NCI-H187 (cell line): Measurements from ENCODE around the gene TSHB.
"Not testable (repeated sequence)": the region's sequence is repeated elsewhere in the genome, so short reads cannot be mapped to it uniquely, and the experiment has no call there.

ENCODE experiments used
- DNase-seq, 2 experiments: peaks; one replicate each; lab custom pipeline; 2025; lab: John Stamatoyannopoulos, UW

The TSHB gene

DNA sequence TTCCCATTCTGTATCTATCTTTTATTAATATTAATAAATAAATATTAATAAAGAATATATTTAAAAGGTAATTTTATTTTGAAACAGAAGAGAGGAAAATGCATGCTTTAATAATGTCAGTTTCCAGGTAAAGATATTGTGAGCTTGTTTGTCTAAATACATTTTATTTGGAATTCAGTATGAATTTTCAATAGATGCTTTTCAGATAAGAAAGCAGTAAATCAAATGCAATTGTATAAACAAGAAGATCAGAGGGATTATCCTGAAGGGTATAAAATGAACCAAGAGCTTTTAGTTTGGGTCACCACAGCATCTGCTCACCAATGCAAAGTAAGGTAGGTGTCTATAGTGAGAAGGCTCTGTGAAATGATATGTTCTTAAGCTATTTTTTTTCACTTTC is at the start of gene TSHB:
Gene TSHB, plus strand, starts transcription at position 301 of the 400 bp plus-strand sequence. CDS start 3,537 bp downstream, outside the sequence.
- no peak for DNase-seq

GRCh38 chr1:114982251-114982650 is 47.4 kb upstream of the TSHB start:
- no peak for DNase-seq

GRCh38 chr1:114986286-114986685 is 43.3 kb upstream of the TSHB start:
- no peak for DNase-seq

DNA sequence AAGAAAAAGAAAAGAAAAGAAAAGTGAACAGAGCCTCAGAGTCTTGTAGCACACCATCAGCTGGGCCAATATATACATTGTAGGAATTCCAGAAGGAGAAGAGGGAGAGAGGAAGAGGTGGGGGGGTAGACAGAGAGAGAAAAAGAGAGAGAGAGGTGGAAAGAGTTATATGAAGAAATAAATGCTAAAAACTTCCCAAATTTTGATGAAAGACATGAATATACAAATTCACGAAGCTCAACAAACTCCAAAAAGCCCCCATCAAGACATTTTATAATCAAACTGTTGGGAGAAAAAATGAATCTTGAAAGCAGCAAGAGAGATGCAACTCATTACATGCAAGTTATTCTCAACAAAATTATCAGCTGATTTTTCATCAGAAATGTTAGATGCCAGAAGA is 41.5 kb upstream of the TSHB start:
- no peak for DNase-seq

DNA sequence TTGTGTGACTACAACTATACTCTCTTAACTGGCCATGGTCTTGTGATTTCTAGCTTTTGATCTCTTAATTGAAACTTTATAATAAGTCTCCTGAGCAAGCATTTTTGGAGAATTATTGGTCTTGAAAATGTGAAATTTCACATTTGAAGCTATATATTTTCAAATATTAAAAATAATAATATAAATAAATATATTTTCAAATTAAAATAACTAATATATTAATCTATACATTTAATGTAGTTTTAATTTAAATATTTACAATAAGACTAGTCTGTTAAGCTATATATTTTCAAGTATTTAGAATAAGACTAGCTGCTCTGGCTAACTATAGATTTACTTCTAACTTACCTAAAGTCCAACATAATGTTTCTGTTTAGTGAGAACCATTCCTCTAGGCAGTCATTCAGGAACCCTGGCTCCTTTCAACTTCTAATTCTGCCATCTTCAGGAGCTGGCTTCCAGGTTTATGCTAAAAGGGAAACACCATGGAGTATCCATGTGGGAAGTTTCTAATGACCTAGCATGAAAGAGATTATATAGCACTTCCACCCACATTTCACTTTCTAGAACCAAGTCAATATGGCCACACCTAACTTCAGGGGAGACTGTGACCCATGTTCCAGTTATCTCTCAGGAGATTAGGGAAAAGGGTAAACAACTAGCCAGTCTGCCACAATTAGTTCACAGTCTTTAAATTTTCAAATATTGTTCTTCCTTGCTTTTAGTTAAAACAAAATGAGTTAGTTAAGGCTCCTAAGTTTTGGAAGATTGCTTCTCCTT is 31.9 kb upstream of the TSHB start:
- DNase-seq = no peak

DNA sequence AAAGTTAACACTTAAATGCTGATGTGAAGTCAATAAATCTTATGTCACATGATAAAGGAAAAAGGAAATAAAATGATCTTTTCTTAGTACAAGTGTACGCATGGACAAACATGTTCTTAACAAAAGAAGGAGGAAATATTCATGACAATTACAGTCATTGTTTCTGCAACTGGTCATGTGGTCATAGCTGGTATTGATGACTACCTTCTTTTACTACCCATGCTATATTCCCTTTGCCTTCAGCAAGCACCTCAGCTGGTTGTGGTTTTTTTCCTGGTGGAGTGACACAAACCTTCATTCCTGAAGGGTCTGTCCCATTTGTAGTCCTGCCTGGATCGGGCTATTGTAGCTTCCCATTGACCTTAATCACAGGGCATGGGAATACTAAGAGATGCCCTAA is 23.4 kb upstream of the TSHB start:
- no peak for DNase-seq

GRCh38 chr1:115012006-115012405 is 17.6 kb upstream of the TSHB start:
- DNase-seq = no peak

- no peak for DNase-seq
These were observed 17.2 kb upstream of the TSHB start for GRCh38 chr1:115012434-115012833.

DNA sequence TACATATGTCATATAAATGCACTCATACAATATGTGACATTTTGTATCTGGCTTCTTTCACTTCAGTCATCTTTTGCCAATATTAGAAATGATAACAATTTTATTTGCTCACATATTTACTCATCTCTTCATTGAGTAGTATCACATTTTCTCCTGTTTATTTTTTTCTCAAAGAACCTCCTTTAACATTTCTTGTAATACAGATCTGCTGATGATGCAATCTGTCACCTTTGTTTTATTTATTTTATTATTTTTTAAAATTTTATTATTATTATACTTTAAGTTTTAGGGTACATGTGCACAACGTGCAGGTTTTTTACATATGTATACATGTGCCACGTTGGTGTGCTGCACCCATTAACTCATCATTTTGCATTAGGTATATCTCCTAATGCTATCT is 15.8 kb upstream of the TSHB start:
- DNase-seq = no peak

- DNase-seq = not testable (repeated sequence)
These were observed 10.1 kb upstream of the TSHB start for GRCh38 chr1:115019549-115019948.

DNA sequence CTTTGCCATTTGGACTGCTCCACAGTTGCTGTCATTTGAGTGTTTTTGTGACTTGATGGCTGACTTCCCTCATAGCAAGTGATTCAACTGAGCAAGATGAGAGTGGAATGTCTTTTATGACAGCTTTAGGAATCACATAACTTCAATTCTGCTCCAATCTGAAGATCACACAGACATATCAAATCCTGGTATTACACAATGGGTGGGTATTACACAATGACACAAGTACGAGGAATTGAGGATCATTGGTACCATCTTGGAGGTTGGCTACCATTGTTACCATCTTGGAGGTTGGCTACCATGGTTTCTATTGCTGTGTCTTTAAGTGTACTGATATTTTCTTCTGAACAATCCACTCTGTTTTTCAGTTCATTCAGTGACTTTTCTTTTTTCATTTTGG is 8.5 kb upstream of the TSHB start:
- no peak for DNase-seq

DNA sequence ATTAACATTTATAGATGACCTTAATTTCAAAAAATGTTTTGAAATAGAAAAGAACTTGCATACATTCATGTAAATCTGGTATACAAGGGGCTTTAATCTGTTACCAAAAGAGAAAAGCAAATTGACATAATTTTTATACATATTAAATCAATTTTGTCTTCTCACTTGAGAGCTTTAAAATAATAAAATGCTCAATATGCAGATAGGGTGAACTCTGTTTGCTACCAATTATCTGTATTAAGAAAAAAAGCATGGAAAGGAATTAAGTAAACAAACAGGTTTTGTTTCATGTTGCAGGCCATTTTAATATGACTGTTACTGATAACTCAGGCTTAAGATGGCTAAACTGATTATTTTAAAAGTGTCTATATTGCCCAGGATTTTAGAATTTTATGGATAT is 6.0 kb upstream of the TSHB start:
- DNase-seq = no peak

DNA sequence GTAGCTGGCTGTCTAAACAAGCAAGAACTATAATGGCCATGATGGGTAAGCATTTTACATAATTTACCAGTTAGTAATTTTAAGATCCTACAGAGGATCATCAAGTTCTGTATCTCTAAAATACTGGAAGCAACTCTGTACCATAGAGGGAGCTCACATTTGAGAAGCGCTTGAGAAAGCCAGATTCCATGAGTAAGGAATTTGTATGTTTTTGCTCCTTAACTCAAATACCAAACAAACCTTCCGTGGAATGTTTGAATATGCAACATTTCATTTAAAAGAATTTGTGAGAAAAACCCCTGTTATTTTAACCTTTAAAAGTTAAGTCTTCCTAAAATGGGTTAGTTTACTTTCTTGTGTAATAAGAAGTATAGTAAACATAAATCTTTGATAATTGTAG is 2.0 kb downstream of the TSHB start:
- no peak for DNase-seq

DNA sequence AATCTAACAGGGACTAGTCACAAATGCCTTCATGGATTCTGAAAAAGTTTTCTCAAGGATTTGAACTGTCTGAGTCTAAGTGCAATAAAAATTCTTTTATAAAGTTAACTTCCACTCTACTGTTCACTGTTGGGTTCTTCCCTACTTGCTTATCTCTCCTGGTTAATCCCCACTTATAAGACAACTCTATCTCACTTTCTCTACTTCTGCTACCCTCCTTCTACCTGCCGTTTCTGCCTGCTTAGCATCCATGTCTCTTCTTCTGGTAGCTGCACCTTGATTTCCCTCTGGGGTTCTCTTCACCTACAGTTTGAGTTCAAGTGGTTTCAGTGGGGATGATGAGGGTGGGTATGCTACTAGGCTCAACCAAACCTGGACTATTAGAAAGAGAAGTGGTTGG is 6.0 kb downstream of the TSHB start:
- DNase-seq = no peak

DNA sequence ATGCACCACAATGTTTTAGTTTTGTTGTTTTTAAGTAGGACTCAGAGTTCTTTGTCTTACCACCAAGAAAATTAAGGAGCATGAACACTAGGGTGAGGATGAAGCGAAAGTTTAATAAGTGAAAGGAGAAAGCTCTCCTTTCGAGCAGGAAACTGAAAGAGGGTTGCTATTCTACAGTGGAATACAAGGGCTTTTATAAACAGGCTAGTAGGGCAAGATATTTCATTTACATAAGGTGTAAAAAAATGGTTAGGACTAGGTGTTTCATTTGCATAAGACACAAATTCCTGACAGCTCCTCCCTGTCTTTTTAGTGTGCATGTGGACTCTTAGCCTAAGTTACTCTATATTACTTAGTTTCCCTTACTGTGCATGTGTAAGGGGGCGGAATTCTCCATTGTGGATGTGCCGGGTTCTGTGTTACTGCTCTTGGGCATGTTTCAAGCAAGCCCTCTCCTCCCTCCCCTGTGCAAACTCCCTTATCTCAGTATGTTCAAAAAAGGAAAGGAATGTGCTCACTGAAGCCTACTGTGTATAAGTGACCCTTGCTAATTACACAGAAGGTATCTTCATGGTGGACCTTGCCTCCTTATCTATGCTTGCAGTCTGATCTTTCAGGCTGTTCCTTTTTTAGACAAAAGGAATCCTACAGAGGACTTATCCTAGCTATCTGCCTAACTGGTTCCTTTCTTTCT is 7.3 kb downstream of the TSHB start:
- DNase-seq = no peak

- no peak for DNase-seq
These were observed 10.9 kb downstream of the TSHB start for GRCh38 chr1:115040501-115040900.

DNA sequence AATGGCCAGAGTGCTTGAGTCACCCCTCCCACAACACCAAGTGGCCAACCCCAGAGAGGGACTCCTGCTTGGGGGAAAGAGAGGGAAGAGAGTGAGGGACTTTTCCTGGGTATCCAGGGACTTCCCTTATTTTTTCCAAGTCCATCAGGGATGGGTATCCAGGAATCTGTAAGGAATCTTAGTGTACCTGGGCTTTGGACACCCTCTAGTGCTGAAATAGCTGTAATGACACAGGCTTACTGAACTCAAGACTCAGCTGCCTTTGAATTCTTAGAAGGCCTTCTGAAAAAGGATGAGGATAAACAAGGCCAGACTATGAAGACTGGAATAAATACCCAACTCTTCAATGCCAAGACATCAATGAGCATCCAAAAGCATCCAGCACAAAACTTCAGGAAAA is 12.0 kb downstream of the TSHB start:
- no peak for DNase-seq

- no peak for DNase-seq
These were observed 17.1 kb downstream of the TSHB start for GRCh38 chr1:115046751-115047150.

- DNase-seq = no peak
These were observed 22.2 kb downstream of the TSHB start for GRCh38 chr1:115051850-115052249.

DNA sequence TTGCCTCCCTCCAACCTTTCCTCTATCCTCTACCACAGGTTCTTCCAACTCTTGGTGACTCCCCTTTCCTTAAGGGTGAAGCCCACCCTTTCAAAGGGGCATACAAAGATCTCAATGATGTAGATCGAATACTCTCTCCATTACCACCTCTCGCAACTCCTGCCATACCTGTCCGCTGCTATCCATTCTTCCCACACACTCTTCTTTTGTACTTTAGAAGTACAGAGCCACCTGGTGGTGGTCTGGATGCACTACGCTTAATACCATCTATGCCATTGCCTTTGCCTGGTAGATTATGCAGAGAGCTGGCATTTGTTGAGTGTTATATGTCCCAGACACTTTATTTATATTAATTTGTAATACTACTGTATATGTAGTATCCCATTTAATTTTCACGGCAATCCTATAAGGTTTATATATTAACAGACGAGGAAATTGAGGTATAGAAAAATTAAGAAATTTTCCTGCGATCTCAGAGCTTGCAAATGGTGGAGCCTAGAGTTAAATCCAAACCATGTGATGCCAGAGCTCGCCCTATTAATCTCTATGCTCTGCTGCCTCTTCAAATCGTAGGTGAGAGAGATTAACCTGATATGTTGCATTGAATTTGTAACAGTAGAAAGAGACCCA is 22.9 kb downstream of the TSHB start:
- DNase-seq = peak in 1 of 2 experiments; percentile 22

DNA sequence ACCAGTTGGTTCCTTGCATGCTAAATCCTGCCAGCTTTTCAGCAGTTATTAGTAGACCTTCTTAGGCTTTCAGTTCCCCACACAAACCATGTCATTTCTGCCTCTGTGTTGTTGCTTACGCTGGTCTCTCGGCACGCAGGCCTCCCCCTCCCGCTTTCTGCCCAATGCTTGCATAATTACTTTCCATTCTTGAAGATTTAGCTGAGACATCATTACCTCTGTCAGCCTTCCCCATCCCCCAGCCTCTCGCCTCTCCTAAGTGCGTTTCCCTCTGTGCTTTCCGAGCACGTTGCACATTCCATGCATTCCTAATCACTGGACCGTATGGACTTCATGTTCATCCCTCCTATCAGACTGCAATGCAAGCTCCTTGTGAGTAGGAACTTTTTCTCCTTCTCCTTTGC is 26.8 kb downstream of the TSHB start:
- no peak for DNase-seq

DNA sequence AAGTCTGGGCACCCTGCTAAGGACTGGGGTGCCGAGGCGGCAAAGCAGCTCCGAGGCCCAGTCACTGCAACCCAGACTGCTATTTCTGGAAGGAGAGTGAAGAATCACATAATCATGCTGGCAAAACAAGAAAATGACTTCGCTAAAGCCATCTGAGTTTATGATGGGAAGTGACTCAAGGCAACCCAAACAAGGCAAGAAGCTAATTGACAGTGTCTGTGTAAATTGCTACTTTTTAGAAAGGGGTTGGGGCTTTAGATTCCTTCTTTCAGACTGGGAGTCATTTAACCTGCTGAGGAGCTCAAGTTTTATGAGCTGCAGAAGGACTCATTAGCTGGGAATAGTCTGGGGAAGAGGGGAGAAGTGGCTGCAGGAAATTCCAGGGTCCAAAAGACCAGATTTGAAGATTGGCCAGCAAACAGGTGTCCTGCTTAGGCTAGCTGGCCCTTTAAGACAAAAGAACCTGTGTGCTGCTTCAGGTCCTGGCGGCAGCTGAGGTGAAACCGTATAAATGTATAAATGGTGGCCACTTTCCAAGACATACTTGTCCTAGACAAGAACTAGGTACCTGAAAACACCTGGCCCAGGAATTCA is 28.1 kb downstream of the TSHB start:
- DNase-seq = no peak

DNA sequence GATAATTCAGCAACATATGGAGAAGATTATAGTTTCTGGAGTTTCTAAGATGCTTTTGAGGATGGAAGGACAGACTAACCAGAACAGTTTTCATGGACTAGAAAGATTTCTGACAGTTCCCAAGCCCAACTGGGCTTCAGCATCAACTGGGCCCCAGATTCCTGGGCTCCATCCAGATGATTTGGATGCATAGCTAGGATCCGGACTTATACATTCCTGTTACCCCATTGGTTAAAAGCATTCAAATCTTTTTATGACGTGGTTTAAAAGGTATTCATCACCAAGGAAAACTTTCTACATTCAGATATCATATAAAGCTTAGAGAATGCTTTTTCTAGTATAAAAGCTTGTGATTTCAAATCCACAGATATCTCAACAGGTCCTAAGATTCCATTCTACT is 29.7 kb downstream of the TSHB start:
- no peak for DNase-seq
